Neural progenitor cell (in vitro differentiated cells): ENCODE data around the gene IQSEC3. TPM values are rescaled to one million over a fixed set of nuclear protein-coding genes. Genes with fewer than 3 reads are reported as not detected.

ENCODE experiments used
- DNase-seq: peaks from one replicate; pipeline ENCODE4 v3.0.0-alpha.2; 2016; ENCODE audit warnings: low spot score
- H2AFZ ChIP-seq: fragments of 200-600 bp; sonication (generic); replicated peaks from 2 replicates; pipeline ENCODE4 v1.6.1; 2016; ENCODE audit warnings: antibody characterized with exemption
- H3F3A ChIP-seq: fragments of 200-600 bp; sonication (generic); 2 replicates; pipeline ENCODE4 v1.6.1; 2016; ENCODE audit warnings: antibody characterized with exemption, low read depth
- H3K27ac ChIP-seq: fragments of 200-600 bp; sonication (generic); 2 replicates; pipeline ENCODE4 v1.5.1; 2016; ENCODE audit warnings: mild to moderate bottlenecking
- H3K27me3 ChIP-seq: fragments of 200-600 bp; sonication (generic); 2 replicates; pipeline ENCODE4 v1.6.1; 2016; ENCODE audit warnings: mild to moderate bottlenecking, moderate library complexity
- H3K36me3 ChIP-seq: fragments of 200-600 bp; sonication (generic); 2 replicates; pipeline ENCODE4 v1.5.1; 2016
- H3K4me1 ChIP-seq: fragments of 200-600 bp; sonication (generic); 2 replicates; pipeline ENCODE4 v1.6.1; 2016; ENCODE audit warnings: mixed run types
- H3K4me2 ChIP-seq: fragments of 200-600 bp; sonication (generic); 2 replicates; pipeline ENCODE4 v1.6.1; 2016
- H3K4me3 ChIP-seq: fragments of 200-600 bp; sonication (generic); 2 replicates; pipeline ENCODE4 v1.5.1; 2016
- H3K79me2 ChIP-seq: fragments of 200-600 bp; sonication (generic); 2 replicates; pipeline ENCODE4 v1.6.1; 2016; ENCODE audit warnings: low read depth
- H3K9ac ChIP-seq: fragments of 200-600 bp; sonication (generic); 2 replicates; pipeline ENCODE4 v1.6.1; 2016
- H3K9me3 ChIP-seq: fragments of 200-600 bp; sonication (generic); 2 replicates; pipeline ENCODE4 v1.5.1; 2016; ENCODE audit warnings: low read depth
- H4K20me1 ChIP-seq: fragments of 200-600 bp; sonication (generic); 2 replicates; pipeline ENCODE4 v1.6.1; 2016; ENCODE audit warnings: low read depth
- H3K27ac Mint-ChIP-seq: 3 replicates; pipeline ENCODE4 v1.8.0; 2021; ENCODE audit warnings: mixed read lengths
- H3K27me3 Mint-ChIP-seq: 2 replicates; pipeline ENCODE4 v1.8.0; 2022; ENCODE audit warnings: low read depth, mild to moderate bottlenecking, inconsistent platforms, moderate library complexity, mixed read lengths; ENCODE audit not compliant: insufficient read depth
- H3K36me3 Mint-ChIP-seq: 3 replicates; pipeline ENCODE4 v1.8.0; 2021; ENCODE audit warnings: mixed read lengths
- H3K4me1 Mint-ChIP-seq: 3 replicates; pipeline ENCODE4 v1.8.0; 2021; ENCODE audit warnings: mixed read lengths
- H3K4me3 Mint-ChIP-seq: 3 replicates; pipeline ENCODE4 v1.8.0; 2021; ENCODE audit warnings: mild to moderate bottlenecking, moderate library complexity, mixed read lengths
- H3K9me3 Mint-ChIP-seq: 3 replicates; pipeline ENCODE4 v1.8.0; 2020; ENCODE audit warnings: mixed read lengths
- EZH2 ChIP-seq: fragments of 200-600 bp; sonication (generic); IDR thresholded peaks from 2 replicates; pipeline ENCODE4 v1.6.1; 2017; ENCODE audit warnings: antibody characterized with exemption, mild to moderate bottlenecking, moderate library complexity
- EZH2phosphoT487 ChIP-seq: fragments of 200-600 bp; sonication (generic); IDR thresholded peaks from 2 replicates; pipeline ENCODE4 v1.6.1; 2017; ENCODE audit warnings: antibody characterized with exemption
- total RNA-seq: library from RNA; depleted of rRNA; stranded (reverse); fragments of >200 nt; gene quantifications from 2 replicates; pipeline ENCODE4 v1.2.3, GENCODE V29; 2015; ENCODE audit warnings: low replicate concordance
- TF ChIP-seq, protein P1 (sequence below): fragments of 200-600 bp; sonication (generic); IDR thresholded peaks from 2 replicates; pipeline ENCODE4 v1.5.1; 2017; ENCODE audit warnings: antibody characterized with exemption, mild to moderate bottlenecking

Gene IQSEC3
- total RNA-seq, 1 donor from 2014 or later = 0.09 TPM

DNA sequence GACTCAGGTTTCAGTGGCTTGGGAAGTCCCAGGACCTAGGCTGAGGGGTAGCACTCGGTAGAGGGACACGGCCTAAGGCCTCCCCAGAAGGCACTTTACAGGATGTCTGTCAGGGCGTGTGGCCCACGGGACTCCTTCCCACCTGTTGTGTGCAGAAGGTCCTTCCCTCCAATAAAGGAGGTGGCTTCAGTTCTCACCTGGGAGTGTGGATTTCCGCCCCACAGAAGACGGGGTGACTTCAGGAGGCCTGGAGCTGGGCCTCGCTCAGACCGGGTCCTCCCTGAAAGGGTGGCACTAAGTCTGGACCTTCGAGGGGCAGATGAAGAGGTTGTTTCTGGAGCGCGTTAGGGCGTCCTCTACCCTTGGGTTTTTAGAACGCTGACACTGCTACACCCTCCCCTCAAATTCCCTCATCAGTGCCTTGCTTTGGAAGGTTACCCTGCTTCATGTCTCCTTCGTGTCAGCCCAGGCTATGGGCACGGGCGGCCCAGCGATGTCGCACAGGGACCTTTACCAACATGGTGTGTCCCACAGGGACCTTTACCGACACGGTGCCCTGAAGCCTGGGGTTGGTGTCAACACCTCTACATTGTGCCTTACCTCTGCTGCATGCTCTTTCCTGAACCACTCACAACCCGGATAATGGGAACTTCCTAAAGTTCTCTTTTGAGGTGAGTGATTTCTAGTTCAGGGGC, 140.3 kb downstream of the IQSEC3 start:
- Histone ChIP-seq H3K4me1 (peaks cover 6% of the 10 kb centered on the region), H3K4me3 (no peak overlapping the region), H3K9me3 (no peaks in the 10 kb centered on the region), H2AFZ (no peak overlapping the region), H3K27me3 (peaks cover 100% of the 10 kb centered on the region), H3K36me3 (no peaks in the 10 kb centered on the region), H3F3A (peaks cover 15% of the 10 kb centered on the region), H3K9ac (no peak overlapping the region), H3K4me2 (no peak overlapping the region), H4K20me1 (no peaks in the 10 kb centered on the region), H3K79me2 (no peaks in the 10 kb centered on the region), H3K27ac (no peak overlapping the region)
- no peak overlapping the region for H3K27ac Mint-ChIP-seq
- no peak overlapping the region for H3K4me3 Mint-ChIP-seq
- TF ChIP-seq EZH2 (no peak), EZH2phosphoT487 (no peak)
- TF ChIP-seq, protein P1, sequence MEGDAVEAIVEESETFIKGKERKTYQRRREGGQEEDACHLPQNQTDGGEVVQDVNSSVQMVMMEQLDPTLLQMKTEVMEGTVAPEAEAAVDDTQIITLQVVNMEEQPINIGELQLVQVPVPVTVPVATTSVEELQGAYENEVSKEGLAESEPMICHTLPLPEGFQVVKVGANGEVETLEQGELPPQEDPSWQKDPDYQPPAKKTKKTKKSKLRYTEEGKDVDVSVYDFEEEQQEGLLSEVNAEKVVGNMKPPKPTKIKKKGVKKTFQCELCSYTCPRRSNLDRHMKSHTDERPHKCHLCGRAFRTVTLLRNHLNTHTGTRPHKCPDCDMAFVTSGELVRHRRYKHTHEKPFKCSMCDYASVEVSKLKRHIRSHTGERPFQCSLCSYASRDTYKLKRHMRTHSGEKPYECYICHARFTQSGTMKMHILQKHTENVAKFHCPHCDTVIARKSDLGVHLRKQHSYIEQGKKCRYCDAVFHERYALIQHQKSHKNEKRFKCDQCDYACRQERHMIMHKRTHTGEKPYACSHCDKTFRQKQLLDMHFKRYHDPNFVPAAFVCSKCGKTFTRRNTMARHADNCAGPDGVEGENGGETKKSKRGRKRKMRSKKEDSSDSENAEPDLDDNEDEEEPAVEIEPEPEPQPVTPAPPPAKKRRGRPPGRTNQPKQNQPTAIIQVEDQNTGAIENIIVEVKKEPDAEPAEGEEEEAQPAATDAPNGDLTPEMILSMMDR = no peak
- no peaks in the 10 kb centered on the region for H3K36me3 Mint-ChIP-seq
- no peak for DNase-seq
- H3K9me3 Mint-ChIP-seq = no peaks in the 10 kb centered on the region
- peaks cover 36% of the 10 kb centered on the region for H3K27me3 Mint-ChIP-seq
- H3K4me1 Mint-ChIP-seq = peaks cover 18% of the 10 kb centered on the region

DNA sequence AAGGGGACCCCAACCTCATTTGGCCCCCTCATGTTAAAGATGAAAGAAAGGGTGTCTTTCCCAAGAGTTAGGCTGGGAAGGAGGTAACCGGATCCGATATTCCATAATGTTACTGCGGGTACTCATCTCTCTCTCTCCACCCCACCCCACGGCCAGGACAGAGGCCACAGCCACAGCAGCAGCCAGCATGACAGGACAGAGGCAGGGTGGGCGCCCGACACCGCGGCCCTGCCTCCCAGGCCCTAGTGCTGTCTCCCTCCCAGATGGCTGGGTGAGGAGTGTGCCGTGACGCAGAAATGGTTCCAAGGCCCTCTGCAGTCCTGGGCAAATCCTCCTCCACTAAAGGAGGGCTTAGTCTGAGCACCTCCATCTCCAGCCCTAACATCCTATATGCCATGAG, 141.2 kb downstream of the IQSEC3 start:
- Histone ChIP-seq H3K27ac (no peak overlapping the region), H3K9ac (no peak overlapping the region), H3K4me2 (no peak overlapping the region), H3F3A (peaks cover 6% of the 10 kb centered on the region), H2AFZ (no peak overlapping the region), H3K4me1 (peaks cover 8% of the 10 kb centered on the region), H3K36me3 (no peaks in the 10 kb centered on the region), H3K9me3 (no peaks in the 10 kb centered on the region), H3K79me2 (no peaks in the 10 kb centered on the region), H3K4me3 (no peak overlapping the region), H4K20me1 (no peaks in the 10 kb centered on the region), H3K27me3 (peaks cover 100% of the 10 kb centered on the region)
- Mint-ChIP-seq H3K27me3 (peaks cover 34% of the 10 kb centered on the region), H3K27ac (no peak overlapping the region), H3K36me3 (no peaks in the 10 kb centered on the region), H3K4me3 (no peak overlapping the region), H3K9me3 (no peaks in the 10 kb centered on the region), H3K4me1 (peaks cover 25% of the 10 kb centered on the region)
- TF ChIP-seq EZH2 (no peak), EZH2phosphoT487 (no peak)
- TF ChIP-seq, protein P1 = no peak
- no peak for DNase-seq

DNA sequence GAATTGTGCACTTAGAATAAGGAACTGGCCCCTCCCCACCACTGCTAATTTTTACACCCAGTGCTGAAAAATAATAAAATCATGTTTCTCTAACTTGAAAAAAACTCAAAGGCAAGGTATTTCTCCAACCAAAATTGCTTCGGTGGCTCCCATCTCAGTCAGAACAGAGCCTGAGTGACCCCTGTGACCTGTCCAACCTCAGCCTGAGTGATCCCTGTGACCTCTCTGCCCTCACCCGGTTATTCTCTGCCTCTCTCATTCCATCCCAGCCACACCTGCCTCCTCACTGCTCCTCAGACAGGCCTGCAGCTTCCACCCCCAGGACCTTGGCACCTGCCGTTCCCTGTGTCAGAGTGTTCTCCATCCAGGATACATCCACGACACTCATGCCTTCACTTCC, 142.2 kb downstream of the IQSEC3 start:
- no peak overlapping the region for H3K27ac Mint-ChIP-seq
- Histone ChIP-seq H4K20me1 (no peaks in the 10 kb centered on the region), H3K4me2 (no peak overlapping the region), H3K4me1 (peaks cover 16% of the 10 kb centered on the region), H3K4me3 (no peak overlapping the region), H3K27ac (no peak overlapping the region), H3F3A (no peaks in the 10 kb centered on the region), H3K27me3 (peaks cover 100% of the 10 kb centered on the region), H3K9ac (no peak overlapping the region), H2AFZ (no peak overlapping the region), H3K36me3 (no peaks in the 10 kb centered on the region), H3K9me3 (no peaks in the 10 kb centered on the region), H3K79me2 (no peaks in the 10 kb centered on the region)
- no peak overlapping the region for H3K4me3 Mint-ChIP-seq
- DNase-seq = no peak
- no peaks in the 10 kb centered on the region for H3K36me3 Mint-ChIP-seq
- H3K27me3 Mint-ChIP-seq = peaks cover 36% of the 10 kb centered on the region
- no peaks in the 10 kb centered on the region for H3K9me3 Mint-ChIP-seq
- TF ChIP-seq EZH2 (no peak), EZH2phosphoT487 (no peak)
- TF ChIP-seq, protein P1 = no peak
- H3K4me1 Mint-ChIP-seq = peaks cover 35% of the 10 kb centered on the region
